IMR-90 (cell line): ENCODE measurements around the gene TMTC1. TPM values are rescaled to one million over a fixed set of nuclear protein-coding genes. Genes with fewer than 3 reads are reported as not detected.

Experiments
- ATAC-seq: fragments of 200-7000 bp; cut with Tn5 transposase; 2 replicates; pipeline ENCODE4 v1.9.1; 2020; ENCODE audit warnings: low read depth, mild to moderate bottlenecking, moderate library complexity
- BruUV-seq: library from RNA; stranded (reverse); fragments of 400-500 nt; replicated peaks from 2 replicates; lab custom pipeline; 2021; lab: Mats Ljungman, UMichigan
- CTCF ChIA-PET: fragments of 300-600 bp; formaldehyde crosslinking; extraction: SDS; loops from one replicate; lab custom pipeline; 2021; ENCODE audit warnings: antibody characterized with exemption; lab: Yijun Ruan, JAX
- POLR2A ChIA-PET: fragments of 300-600 bp; sonication (Branson Sonifier 250); formaldehyde crosslinking; loops from one replicate; lab custom pipeline; 2022; ENCODE audit warnings: antibody characterized with exemption; ENCODE audit not compliant: unreplicated experiment; lab: Charles Lee
- DNase-seq: peaks from one replicate; pipeline ENCODE4 v3.0.0; 2013
- H2AFZ ChIP-seq: replicated peaks from 2 replicates; pipeline ENCODE3; 2013; ENCODE audit warnings: low read length, mild to moderate bottlenecking; ENCODE audit not compliant: poor library complexity
- H2AK5ac ChIP-seq: 2 replicates; pipeline ENCODE4 v1.6.1; 2013; ENCODE audit warnings: low read depth, low read length, inconsistent platforms
- H2AK9ac ChIP-seq: replicated peaks from 2 replicates; pipeline ENCODE3; 2013; ENCODE audit warnings: mild to moderate bottlenecking, low read depth, low read length, moderate library complexity; ENCODE audit not compliant: poor library complexity
- H2BK120ac ChIP-seq: 2 replicates; pipeline ENCODE4 v1.6.1; 2013; ENCODE audit warnings: low read depth, low read length, inconsistent platforms
- H2BK15ac ChIP-seq: 3 replicates; pipeline ENCODE4 v1.6.1; 2013; ENCODE audit warnings: low read depth, low read length, inconsistent platforms
- H2BK20ac ChIP-seq: 2 replicates; pipeline ENCODE4 v1.6.1; 2013; ENCODE audit warnings: low read depth, mild to moderate bottlenecking, inconsistent platforms, low read length, moderate library complexity
- H2BK5ac ChIP-seq: 2 replicates; pipeline ENCODE4 v1.6.1; 2013; ENCODE audit warnings: mild to moderate bottlenecking, low read depth, low read length, inconsistent platforms; ENCODE audit not compliant: poor library complexity, severe bottlenecking
- H3K14ac ChIP-seq: replicated peaks from 2 replicates; pipeline ENCODE4 v1.6.1; 2013; ENCODE audit warnings: low read depth, low read length, inconsistent platforms
- H3K18ac ChIP-seq: 2 replicates; pipeline ENCODE4 v1.6.1; 2013; ENCODE audit warnings: low read depth, low read length, control low read depth
- H3K23ac ChIP-seq: 2 replicates; pipeline ENCODE4 v1.6.1; 2013; ENCODE audit warnings: low read depth, low read length, inconsistent platforms
- H3K27ac ChIP-seq: 2 replicates; pipeline ENCODE4 v1.5.1; 2013; ENCODE audit warnings: mild to moderate bottlenecking, control low read depth, low read length; ENCODE audit not compliant: insufficient read depth
- H3K27me3 ChIP-seq: 2 replicates; pipeline ENCODE4 v1.6.1; 2013; ENCODE audit warnings: low read length; ENCODE audit not compliant: control insufficient read depth, insufficient read depth
- H3K36me3 ChIP-seq: 2 replicates; pipeline ENCODE4 v1.6.1; 2013; ENCODE audit warnings: low read length, mixed read lengths; ENCODE audit not compliant: control insufficient read depth, insufficient read depth
- H3K4ac ChIP-seq: 2 replicates; pipeline ENCODE4 v1.6.1; 2013; ENCODE audit warnings: low read depth, low read length, inconsistent platforms
- H3K4me1 ChIP-seq: 2 replicates; pipeline ENCODE4 v1.6.1; 2013; ENCODE audit warnings: low read length, mixed read lengths; ENCODE audit not compliant: control insufficient read depth, insufficient read depth
- H3K4me2 ChIP-seq: 2 replicates; pipeline ENCODE4 v1.6.1; 2013; ENCODE audit warnings: low read depth, mild to moderate bottlenecking, control low read depth, low read length, moderate library complexity
- H3K4me3 ChIP-seq: 2 replicates; pipeline ENCODE4 v1.5.1; 2013; ENCODE audit warnings: low read depth, mild to moderate bottlenecking, control low read depth, low read length, moderate library complexity; ENCODE audit not compliant: insufficient read depth
- H3K56ac ChIP-seq: 2 replicates; pipeline ENCODE4 v1.6.1; 2013; ENCODE audit warnings: low read length, inconsistent platforms; ENCODE audit not compliant: insufficient read depth; ENCODE audit errors: extremely low read depth
- H3K79me1 ChIP-seq, 2 experiments: 2 replicates each; pipeline ENCODE4 v1.6.1; 2013; ENCODE audit warnings: low read length in 2 of 2, inconsistent platforms in 1 of 2, low read depth in 1 of 2
- H3K9ac ChIP-seq: 2 replicates; pipeline ENCODE4 v1.6.1; 2013; ENCODE audit warnings: low read depth, low read length, control low read depth
- H3K9me1 ChIP-seq: 2 replicates; pipeline ENCODE4 v1.6.1; 2013; ENCODE audit warnings: low read length, inconsistent platforms; ENCODE audit not compliant: insufficient read depth
- H3K9me3 ChIP-seq: 2 replicates; pipeline ENCODE4 v1.6.1; 2013; ENCODE audit warnings: low read length; ENCODE audit not compliant: control insufficient read depth, insufficient read depth
- H4K20me1 ChIP-seq: 2 replicates; pipeline ENCODE4 v1.6.1; 2013; ENCODE audit warnings: low read length, inconsistent platforms; ENCODE audit not compliant: insufficient read depth
- H4K5ac ChIP-seq: 2 replicates; pipeline ENCODE4 v1.6.1; 2013; ENCODE audit warnings: mild to moderate bottlenecking, low read depth, low read length, control low read depth
- H4K8ac ChIP-seq, 2 experiments: 2 replicates each; pipeline ENCODE4 v1.6.1; 2013; ENCODE audit warnings: low read depth in 2 of 2, low read length in 2 of 2, control low read depth in 1 of 2, inconsistent platforms in 1 of 2
- H4K91ac ChIP-seq: 2 replicates; pipeline ENCODE4 v1.6.1; 2013; ENCODE audit warnings: low read depth, low read length, inconsistent platforms; ENCODE audit not compliant: insufficient read depth
- CEBPB ChIP-seq: IDR thresholded peaks from 2 replicates; pipeline ENCODE4 v1.6.1; 2012; ENCODE audit warnings: low read depth, low read length, improper control_type of control experiment
- CHD1 ChIP-seq: IDR thresholded peaks from 2 replicates; pipeline ENCODE4 v1.6.1; 2012; ENCODE audit warnings: low read depth, low read length, improper control_type of control experiment
- FOS ChIP-seq: fragments of 150-350 bp; IDR thresholded peaks from 2 replicates; pipeline ENCODE4 v1.6.1; 2016; ENCODE audit warnings: low read depth, low read length
- MAFK ChIP-seq: IDR thresholded peaks from 2 replicates; pipeline ENCODE4 v1.6.1; 2012; ENCODE audit warnings: low read depth, low read length, improper control_type of control experiment
- MXI1 ChIP-seq: IDR thresholded peaks from 2 replicates; pipeline ENCODE4 v1.6.1; 2012; ENCODE audit warnings: low read depth, mild to moderate bottlenecking, low read length, moderate library complexity, borderline replicate concordance
- POLR2A ChIP-seq: IDR thresholded peaks from 2 replicates; pipeline ENCODE4 v1.6.1; 2012; ENCODE audit warnings: mild to moderate bottlenecking, low read depth, low read length
- RAD21 ChIP-seq: IDR thresholded peaks from 2 replicates; pipeline ENCODE4 v1.6.1; 2012; ENCODE audit warnings: low read length, improper control_type of control experiment
- RFX5 ChIP-seq: IDR thresholded peaks from 2 replicates; pipeline ENCODE4 v1.8.0; 2012; ENCODE audit warnings: low read depth, mild to moderate bottlenecking, low read length, moderate library complexity
- dilution Hi-C: fragments of 300-500 bp; cut with HindIII; formaldehyde crosslinking; loops from one replicate; pipeline ENCODE4 v1.14.3; 2018; ENCODE audit warnings: low sequenced_read_pairs; ENCODE audit not compliant: unreplicated experiment
- in situ Hi-C: fragments of 300-500 bp; cut with MboI; formaldehyde crosslinking; loops from 3 replicates; pipeline ENCODE4 v1.14.3; 2019; ENCODE audit warnings: low sequenced_read_pairs, inconsistent platforms, mixed read lengths
- intact Hi-C: fragments of 100-400 bp; cut with micrococcal nuclease; formaldehyde crosslinking; loops from 2 replicates; pipeline ENCODE4 v1.10.0; 2022
- polyA plus RNA-seq, 3 experiments: library from polyadenylated mRNA; depleted of rRNA; stranded (reverse); fragments of >200 nt; gene quantifications; 2 replicates each; pipeline ENCODE4 v1.2.3, GENCODE V29; 2012; ENCODE audit warnings: low replicate concordance in 1 of 3
- total RNA-seq: library from RNA; depleted of rRNA; stranded (reverse); fragments of >200 nt; gene quantifications from 2 replicates; pipeline ENCODE4 v1.2.3, GENCODE V29; 2012

Gene TMTC1
- total and polyA plus RNA-seq, 2 of the 4 experiments (the other 2 are of a cell fraction), result 12.5 to 36.4 TPM

DNA sequence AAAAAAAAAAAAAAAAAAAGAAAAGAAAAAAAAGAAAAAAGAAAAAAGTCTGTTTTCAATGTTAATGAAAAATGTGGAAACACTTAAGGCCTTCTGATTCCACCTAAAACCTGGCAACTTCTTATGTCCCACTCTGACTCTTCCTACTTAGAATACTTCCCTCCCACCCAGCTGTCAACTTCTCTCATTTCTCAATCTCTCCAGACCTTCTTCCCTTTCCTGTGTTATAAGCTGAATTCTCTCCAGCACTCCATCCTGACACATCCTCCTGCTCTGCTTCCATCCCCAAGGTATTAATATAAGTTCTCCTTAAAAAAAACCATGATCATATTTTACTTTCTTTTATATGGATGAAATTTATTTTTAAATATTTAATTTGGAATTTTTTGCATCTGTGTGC lies 20.3 kb upstream of the TMTC1 start:
- Histone ChIP-seq H2BK20ac (no peak overlapping the region), H3K4me3 (no peak overlapping the region), H3K36me3 (no peaks in the 10 kb centered on the region), H4K91ac (no peak overlapping the region), H2AK9ac (no peak overlapping the region), H3K4me1 (no peaks in the 10 kb centered on the region; the same call in 1 of the 2 replicates), H3K18ac (no peak overlapping the region), H3K56ac (no peak overlapping the region), H3K4ac (no peak overlapping the region), H4K5ac (no peak overlapping the region), H2AFZ (no peak overlapping the region), H3K9me1 (no peaks in the 10 kb centered on the region), H2AK5ac (no peak overlapping the region), H2BK15ac (no peak overlapping the region), H3K4me2 (no peak overlapping the region), H3K14ac (no peak overlapping the region), H3K23ac (no peak overlapping the region), H3K79me1 (no peaks in the 10 kb centered on the region), H3K9ac (no peak overlapping the region), H2BK5ac (no peak overlapping the region), H4K20me1 (no peaks in the 10 kb centered on the region), H2BK120ac (no peak overlapping the region), H4K8ac (no peak overlapping the region), H3K27me3 (peaks cover 6% of the 10 kb centered on the region; the same call in 1 of the 2 replicates), H3K27ac (no peak overlapping the region), H3K9me3 (no peaks in the 10 kb centered on the region)
- CTCF ChIA-PET, result no interaction called here
- TF ChIP-seq MXI1 (no peak), CEBPB (no peak), MAFK (no peak), CHD1 (no peak), RAD21 (no peak), FOS (no peak), RFX5 (no peak), POLR2A (no peak)
- DNase-seq, result no peak
- POLR2A ChIA-PET, result interaction anchor here (0.6 kb wide), 1 partner anchor 293 kb away, joined by 3 read pairs; no protein-coding TSS in a partner anchor
- in situ Hi-C loops, result no loop called here
- no peak for ATAC-seq
- intact Hi-C loops, result no loop called here
- dilution Hi-C loops, result no loop called here
- BruUV-seq, result no TSS peak
